IPS DF 4.7 (cell line): ENCODE results near the gene NTM.
"Not testable (repeated sequence)": the region's sequence is repeated elsewhere in the genome, so short reads cannot be mapped to it uniquely, and the experiment has no call there.

Experiments
- DNase-seq: peaks from one replicate; pipeline ENCODE4 v3.0.0-alpha.2; 2013; ENCODE audit warnings: low spot score; ENCODE audit errors: extremely low read depth

Gene NTM

GRCh38 chr11:131910523-131911387, 540.3 kb downstream of the NTM start:
- DNase-seq, result no peak

GRCh38 chr11:131911388-131912032, 541.1 kb downstream of the NTM start:
- not testable (repeated sequence) for DNase-seq

GRCh38 chr11:131912134-131912533, 541.7 kb downstream of the NTM start:
- DNase-seq, result no peak

GRCh38 chr11:131913267-131913666, 542.9 kb downstream of the NTM start:
- DNase-seq, result no peak

GRCh38 chr11:131914361-131914774, 544.0 kb downstream of the NTM start:
- no peak for DNase-seq

- DNase-seq, result no peak
Observed at GRCh38 chr11:131916638-131917037, 546.2 kb downstream of the NTM start.

GRCh38 chr11:131917634-131918384, 547.4 kb downstream of the NTM start:
- no peak for DNase-seq

GRCh38 chr11:131918663-131919062, 548.2 kb downstream of the NTM start:
- DNase-seq, result no peak

GRCh38 chr11:131922220-131922619, 551.8 kb downstream of the NTM start:
- no peak for DNase-seq

- no peak for DNase-seq
Observed at GRCh38 chr11:131923309-131923708, 552.9 kb downstream of the NTM start.

- no peak for DNase-seq
Observed at GRCh38 chr11:131924001-131924400, 553.6 kb downstream of the NTM start.

GRCh38 chr11:131924457-131925201, 554.2 kb downstream of the NTM start:
- DNase-seq, result no peak

- DNase-seq, result no peak
Observed at GRCh38 chr11:131925829-131926228, 555.4 kb downstream of the NTM start.

GRCh38 chr11:131928992-131929391, 558.6 kb downstream of the NTM start:
- no peak for DNase-seq

GRCh38 chr11:131932584-131933325, 562.3 kb downstream of the NTM start:
- DNase-seq, result no peak

GRCh38 chr11:131934006-131934405, 563.6 kb downstream of the NTM start:
- DNase-seq, result no peak

GRCh38 chr11:131938351-131938751, 567.9 kb downstream of the NTM start:
- no peak for DNase-seq

GRCh38 chr11:131940126-131940525, 569.7 kb downstream of the NTM start:
- no peak for DNase-seq

GRCh38 chr11:131942878-131943277, 572.5 kb downstream of the NTM start:
- no peak for DNase-seq

GRCh38 chr11:131943295-131943694, 572.9 kb downstream of the NTM start:
- DNase-seq, result no peak

- DNase-seq, result no peak
Observed at GRCh38 chr11:131944736-131945135, 574.3 kb downstream of the NTM start.
